DMS 273 (cell line): ENCODE results near the gene IGFLR1.

Experiments used
- DNase-seq: peaks from one replicate; lab custom pipeline; 2025; ENCODE audit not compliant: unreplicated experiment; lab: John Stamatoyannopoulos, UW

IGFLR1 gene, protein sequence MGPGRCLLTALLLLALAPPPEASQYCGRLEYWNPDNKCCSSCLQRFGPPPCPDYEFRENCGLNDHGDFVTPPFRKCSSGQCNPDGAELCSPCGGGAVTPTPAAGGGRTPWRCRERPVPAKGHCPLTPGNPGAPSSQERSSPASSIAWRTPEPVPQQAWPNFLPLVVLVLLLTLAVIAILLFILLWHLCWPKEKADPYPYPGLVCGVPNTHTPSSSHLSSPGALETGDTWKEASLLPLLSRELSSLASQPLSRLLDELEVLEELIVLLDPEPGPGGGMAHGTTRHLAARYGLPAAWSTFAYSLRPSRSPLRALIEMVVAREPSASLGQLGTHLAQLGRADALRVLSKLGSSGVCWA

GRCh38 chr19:35742121-35742724 lies at the start of gene IGFLR1:
IGFLR1 (minus strand) TSS chr19:35742452; CDS start chr19:35741180, 1,272 bp downstream.
- no peak for DNase-seq

- no peak for DNase-seq
Measured at GRCh38 chr19:35791814-35792279, 49.6 kb upstream of the IGFLR1 start.

- DNase-seq, result no peak
Measured at GRCh38 chr19:35790981-35791813, 48.9 kb upstream of the IGFLR1 start.

DNA sequence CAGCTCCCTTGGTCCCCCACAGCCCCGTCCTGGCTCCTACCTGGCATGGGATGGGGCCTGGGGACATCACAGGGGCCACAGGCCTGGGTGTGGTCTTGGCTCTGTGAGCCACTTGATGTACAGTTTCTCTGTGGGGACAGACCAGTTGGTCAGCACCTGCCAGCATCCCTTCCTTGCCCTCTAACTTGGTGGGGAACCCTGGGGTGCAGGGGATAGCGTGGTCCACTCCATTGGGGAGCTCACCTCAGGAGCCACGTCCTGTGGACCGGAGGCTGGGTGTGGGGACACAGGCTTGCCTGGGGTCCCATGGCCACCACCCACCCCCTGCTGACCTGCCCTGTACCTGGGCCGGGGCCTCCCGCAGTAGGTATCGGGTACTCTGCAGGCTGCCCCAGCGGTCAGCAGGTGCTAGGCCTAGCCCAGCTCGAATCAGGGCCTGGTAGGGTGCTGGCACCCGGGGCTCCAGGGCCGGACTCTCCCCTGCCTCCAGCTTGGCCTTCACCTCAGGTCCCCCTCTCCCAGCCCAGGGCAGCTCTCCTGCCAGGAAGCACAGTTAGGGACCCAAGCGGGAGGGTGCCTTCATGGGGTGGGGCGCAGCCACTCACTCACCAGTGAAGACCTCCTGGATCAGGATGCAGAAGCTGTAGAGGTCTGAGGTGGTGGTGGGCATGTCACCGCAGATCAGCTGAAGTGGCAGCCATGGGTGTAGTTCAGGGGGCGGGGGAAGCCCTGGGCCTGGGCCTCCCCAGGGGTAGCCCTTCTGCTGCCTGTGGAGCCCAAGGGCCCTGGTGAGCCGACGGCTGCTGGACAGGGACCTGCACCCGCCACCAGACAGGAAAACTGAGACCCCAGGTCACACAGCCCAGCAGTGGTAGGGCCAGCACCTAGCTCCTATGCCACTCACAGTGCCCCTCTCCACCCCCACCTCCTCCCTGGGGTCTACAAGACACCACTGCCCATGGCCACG lies 48.0 kb upstream of the IGFLR1 start:
- DNase-seq, result no peak

GRCh38 chr19:35789195-35789977 lies 47.1 kb upstream of the IGFLR1 start:
- no peak for DNase-seq

GRCh38 chr19:35788205-35788960 lies 46.1 kb upstream of the IGFLR1 start:
- no peak for DNase-seq

DNA sequence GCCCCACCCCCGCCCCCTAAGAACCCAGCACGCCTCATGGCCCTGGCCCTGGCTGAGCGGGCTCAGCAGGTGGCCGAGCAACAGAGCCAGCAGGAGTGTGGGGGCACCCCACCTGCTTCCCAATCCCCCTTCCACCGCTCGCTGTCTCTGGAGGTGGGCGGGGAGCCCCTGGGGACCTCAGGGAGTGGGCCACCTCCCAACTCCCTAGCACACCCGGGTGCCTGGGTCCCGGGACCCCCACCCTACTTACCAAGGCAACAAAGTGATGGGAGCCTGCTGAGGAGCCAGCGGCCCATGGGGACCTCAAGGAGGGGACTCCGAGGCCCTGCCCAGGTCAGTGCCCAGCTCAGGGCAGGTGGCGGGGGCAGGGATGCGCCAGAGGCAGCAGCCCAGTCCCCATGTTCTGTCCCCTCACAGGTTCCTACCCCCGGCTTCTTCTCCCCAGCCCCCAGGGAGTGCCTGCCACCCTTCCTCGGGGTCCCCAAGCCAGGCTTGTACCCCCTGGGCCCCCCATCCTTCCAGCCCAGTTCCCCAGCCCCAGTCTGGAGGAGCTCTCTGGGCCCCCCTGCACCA lies 45.1 kb upstream of the IGFLR1 start:
- no peak for DNase-seq

GRCh38 chr19:35786299-35787160 lies 44.3 kb upstream of the IGFLR1 start:
- no peak for DNase-seq

DNA sequence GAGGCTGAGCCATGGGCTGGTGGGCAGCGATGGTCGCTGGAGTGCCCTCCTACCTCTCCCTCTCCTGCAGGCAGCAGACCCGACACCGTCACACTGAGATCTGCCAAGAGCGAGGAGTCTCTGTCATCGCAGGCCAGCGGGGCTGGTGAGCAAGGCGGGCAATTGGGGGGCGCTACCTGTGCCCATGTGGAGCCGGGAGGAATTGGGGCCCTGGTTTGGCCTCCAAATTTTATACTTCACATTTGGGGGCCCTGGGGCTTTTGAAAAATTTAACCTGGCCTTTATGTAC lies 43.0 kb upstream of the IGFLR1 start:
- no peak for DNase-seq

- no peak for DNase-seq
Measured at GRCh38 chr19:35784503-35785338, 42.5 kb upstream of the IGFLR1 start.

- DNase-seq, result no peak
Measured at GRCh38 chr19:35783469-35784434, 41.5 kb upstream of the IGFLR1 start.

GRCh38 chr19:35782589-35782988 lies 40.3 kb upstream of the IGFLR1 start:
- no peak for DNase-seq

DNA sequence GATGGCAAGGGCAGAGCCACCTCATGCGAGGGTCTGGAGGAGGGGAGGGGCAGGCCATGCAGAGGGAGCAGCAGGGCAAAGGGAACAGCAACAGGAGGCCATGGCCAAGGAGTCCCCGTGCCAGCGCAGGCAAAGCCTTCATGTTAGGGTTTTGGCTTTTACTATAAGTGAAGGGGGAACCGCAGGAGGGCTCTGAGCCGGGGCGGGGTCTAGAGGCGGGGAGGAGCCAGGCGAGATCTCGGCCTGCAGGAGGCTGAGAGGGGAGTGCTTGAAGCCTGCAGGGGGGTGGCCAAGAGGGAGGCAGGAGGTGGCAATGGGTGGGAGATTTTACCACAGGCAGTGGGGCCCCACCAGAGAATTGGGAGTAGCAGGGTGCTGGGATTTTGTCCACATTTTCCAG lies 39.4 kb upstream of the IGFLR1 start:
- DNase-seq, result no peak

DNA sequence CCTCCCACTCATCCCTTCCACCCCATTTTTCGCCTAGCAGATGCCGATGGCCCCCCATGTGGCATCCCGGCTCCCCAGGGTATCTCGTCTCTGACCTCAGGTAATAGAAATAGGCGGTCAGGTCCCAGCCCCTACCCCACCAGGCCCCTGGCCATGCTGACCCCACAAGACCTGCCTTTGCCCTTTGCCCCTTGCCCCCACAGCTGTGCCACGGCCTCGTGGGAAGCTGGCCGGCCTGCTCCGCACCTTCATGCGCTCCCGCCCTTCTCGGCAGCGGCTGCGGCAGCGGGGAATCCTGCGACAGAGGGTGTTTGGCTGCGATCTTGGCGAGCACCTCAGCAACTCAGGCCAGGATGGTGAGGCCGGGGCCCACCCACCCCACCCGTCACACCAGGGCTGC lies 38.5 kb upstream of the IGFLR1 start:
- DNase-seq, result no peak

DNA sequence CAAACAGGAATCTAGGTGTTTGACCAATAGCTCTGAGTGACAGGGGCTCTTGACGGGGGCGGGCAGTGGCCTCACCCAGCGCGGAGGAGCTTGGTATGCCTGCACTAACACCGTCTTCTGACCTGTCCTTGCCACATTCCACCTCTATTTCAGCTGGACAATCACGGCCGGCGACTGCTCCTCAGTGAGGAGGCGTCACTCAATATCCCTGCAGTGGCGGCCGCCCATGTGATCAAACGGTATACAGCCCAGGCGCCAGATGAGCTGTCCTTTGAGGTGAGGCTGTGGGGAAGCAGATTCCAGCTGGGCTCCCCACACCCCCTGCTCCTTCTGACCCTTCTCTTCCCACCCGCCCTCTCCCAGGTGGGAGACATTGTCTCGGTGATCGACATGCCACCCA lies 37.8 kb upstream of the IGFLR1 start:
- DNase-seq, result no peak

- DNase-seq, result no peak
Measured at GRCh38 chr19:35779033-35779432, 36.8 kb upstream of the IGFLR1 start.
